ENCODE measurements around the gene PARD3.
"Not testable (repeated sequence)": the region's sequence is repeated elsewhere in the genome, so short reads cannot be mapped to it uniquely, and the experiment has no call there.

Gene PARD3

DNA sequence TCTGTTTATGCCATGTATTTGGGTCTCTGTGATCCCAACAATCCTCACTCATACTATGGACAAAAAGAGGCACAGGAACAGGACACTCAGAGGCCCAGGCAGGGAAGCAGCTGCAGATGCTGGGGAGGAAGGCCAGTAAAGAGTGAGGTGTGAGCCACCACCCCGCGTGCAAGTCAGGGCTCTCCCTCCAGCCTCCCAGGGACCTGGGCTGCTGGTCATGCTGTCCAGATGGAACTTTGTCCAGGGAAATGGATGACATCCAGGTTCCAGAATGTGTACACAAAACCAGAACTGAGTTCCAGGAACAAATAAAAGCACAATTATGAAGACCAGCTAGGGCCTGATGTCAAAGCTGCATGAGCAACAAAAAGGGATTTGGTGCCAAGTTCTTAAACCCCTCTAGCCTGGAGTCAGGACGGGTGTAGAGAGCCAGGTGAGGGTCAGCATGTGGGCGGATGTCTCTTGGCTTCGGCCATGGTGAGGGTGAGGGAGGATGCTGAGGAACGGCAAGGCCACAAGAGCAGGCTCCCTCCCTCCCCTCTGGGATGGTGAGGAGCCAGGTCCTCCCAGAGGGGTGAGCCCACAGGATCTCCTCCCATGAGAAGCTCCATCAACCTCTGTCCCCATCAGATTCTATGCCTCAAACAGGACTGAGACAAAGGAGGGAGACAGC is 739.7 kb downstream of the PARD3 start:
- Histone ChIP-seq H3K27me3 (replicated peaks; ENCODE audit: control insufficient read depth, insufficient read depth, low read length) (no peaks in the 10 kb centered on the region), H3K4me3 (replicated peaks; ENCODE audit: low read depth, low read length) (no peak overlapping the region), H3K36me3 (ENCODE audit: control insufficient read depth, insufficient read depth, low read length) (no peaks in the 10 kb centered on the region)
- DNase-seq (ENCODE audit: extremely low read depth, insufficient read length), result no peak
- TF ChIP-seq, protein P1, sequence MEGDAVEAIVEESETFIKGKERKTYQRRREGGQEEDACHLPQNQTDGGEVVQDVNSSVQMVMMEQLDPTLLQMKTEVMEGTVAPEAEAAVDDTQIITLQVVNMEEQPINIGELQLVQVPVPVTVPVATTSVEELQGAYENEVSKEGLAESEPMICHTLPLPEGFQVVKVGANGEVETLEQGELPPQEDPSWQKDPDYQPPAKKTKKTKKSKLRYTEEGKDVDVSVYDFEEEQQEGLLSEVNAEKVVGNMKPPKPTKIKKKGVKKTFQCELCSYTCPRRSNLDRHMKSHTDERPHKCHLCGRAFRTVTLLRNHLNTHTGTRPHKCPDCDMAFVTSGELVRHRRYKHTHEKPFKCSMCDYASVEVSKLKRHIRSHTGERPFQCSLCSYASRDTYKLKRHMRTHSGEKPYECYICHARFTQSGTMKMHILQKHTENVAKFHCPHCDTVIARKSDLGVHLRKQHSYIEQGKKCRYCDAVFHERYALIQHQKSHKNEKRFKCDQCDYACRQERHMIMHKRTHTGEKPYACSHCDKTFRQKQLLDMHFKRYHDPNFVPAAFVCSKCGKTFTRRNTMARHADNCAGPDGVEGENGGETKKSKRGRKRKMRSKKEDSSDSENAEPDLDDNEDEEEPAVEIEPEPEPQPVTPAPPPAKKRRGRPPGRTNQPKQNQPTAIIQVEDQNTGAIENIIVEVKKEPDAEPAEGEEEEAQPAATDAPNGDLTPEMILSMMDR (IDR thresholded peaks at IDR 0.05; ENCODE audit: insufficient read depth, low read length, poor library complexity, severe bottlenecking), result no peak

DNA sequence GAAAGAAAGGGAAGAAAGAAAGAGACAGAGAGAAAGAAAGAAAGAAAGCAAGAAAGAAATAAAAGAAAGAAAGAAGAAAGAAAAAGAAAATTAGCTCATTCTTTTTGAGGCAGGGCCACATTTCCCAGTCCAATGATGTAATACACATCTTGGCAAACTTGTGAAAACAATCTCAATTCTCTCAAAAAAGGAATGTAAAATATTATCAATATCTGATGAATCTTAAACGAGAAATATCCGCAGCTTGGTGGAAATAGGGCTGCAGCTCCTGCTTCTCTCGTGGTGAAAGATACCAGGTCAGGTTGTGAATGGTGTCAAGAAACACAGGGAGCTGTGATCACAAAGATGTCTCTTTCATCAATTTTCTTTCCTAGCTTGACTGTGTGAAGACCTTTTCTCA is 741.0 kb downstream of the PARD3 start:
- TF ChIP-seq, protein P1 (IDR thresholded peaks at IDR 0.05; ENCODE audit: insufficient read depth, low read length, poor library complexity, severe bottlenecking), result no peak
- H3K27me3 ChIP-seq (replicated peaks; ENCODE audit: control insufficient read depth, insufficient read depth, low read length), result no peaks in the 10 kb centered on the region
- no peak overlapping the region for H3K4me3 ChIP-seq (replicated peaks; ENCODE audit: low read depth, low read length)
- no peaks in the 10 kb centered on the region for H3K36me3 ChIP-seq (ENCODE audit: control insufficient read depth, insufficient read depth, low read length)
- no peak for DNase-seq (ENCODE audit: extremely low read depth, insufficient read length)

DNA sequence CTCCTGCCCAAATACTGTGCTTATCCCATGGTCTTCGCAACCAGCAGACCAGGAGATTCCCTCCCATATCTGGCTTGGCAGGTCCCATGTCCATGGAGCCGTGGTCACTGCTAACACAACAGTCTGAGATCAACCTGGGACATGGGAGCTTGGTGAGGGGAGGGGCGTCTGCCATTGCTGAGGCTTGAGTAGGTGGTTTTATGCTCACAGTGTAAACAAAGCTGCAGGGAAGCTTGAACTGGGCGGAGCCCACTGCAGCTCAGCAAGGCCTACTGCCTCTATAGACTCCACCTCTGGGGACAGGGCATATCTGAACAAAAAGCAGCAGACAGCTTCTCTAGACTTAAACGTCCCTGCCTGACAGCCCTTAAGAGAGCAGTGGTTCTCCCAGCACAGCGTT is 747.4 kb downstream of the PARD3 start:
- not testable (repeated sequence) for H3K4me3 ChIP-seq (replicated peaks; ENCODE audit: low read depth, low read length); H3K27me3 ChIP-seq (replicated peaks; ENCODE audit: control insufficient read depth, insufficient read depth, low read length); DNase-seq (ENCODE audit: extremely low read depth, insufficient read length); H3K36me3 ChIP-seq (ENCODE audit: control insufficient read depth, insufficient read depth, low read length)

DNA sequence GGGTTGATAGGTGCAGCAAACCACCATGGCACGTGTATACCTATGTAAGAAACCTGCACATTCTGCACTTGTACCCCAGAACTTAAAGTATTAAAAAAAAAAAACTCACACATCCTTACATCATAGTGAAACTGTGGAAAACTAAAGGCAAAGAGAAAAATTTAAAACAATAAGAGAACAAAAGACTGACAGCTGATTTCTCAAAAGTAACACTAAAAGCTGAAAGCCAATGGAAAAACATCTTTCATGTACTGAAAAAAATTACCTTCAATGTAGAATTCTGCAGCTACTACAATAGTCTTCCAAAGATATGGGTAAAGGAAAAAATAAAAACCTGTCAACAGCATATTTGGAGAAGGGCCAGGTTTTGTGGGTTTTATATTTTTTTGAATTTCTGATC is 751.5 kb downstream of the PARD3 start:
- DNase-seq (ENCODE audit: extremely low read depth, insufficient read length), result no peak
- Histone ChIP-seq H3K27me3 (replicated peaks; ENCODE audit: control insufficient read depth, insufficient read depth, low read length) (no peaks in the 10 kb centered on the region), H3K4me3 (replicated peaks; ENCODE audit: low read depth, low read length) (no peak overlapping the region), H3K36me3 (ENCODE audit: control insufficient read depth, insufficient read depth, low read length) (no peaks in the 10 kb centered on the region)
- TF ChIP-seq, protein P1 (IDR thresholded peaks at IDR 0.05; ENCODE audit: insufficient read depth, low read length, poor library complexity, severe bottlenecking), result no peak

DNA sequence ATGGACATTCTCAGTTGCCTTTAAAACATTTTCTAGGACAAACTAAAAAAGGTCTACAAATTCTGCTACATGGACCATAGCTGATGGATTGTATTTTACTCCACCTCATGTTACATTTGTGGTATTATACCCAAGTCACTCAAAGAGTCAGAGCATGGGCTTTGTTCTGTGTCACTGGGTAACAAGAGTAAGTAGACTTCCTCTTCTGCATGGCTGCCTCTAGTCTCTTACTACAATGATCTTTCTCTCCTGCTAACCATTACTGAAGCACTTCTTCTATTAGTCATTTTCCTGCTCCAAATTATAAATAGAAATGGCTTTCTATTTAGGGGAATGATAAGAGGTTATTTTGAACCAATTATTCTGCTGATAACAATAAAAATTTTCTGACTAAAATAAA is 753.3 kb downstream of the PARD3 start:
- H3K36me3 ChIP-seq (ENCODE audit: control insufficient read depth, insufficient read depth, low read length), result no peaks in the 10 kb centered on the region
- no peak for DNase-seq (ENCODE audit: extremely low read depth, insufficient read length)
- H3K27me3 ChIP-seq (replicated peaks; ENCODE audit: control insufficient read depth, insufficient read depth, low read length), result no peaks in the 10 kb centered on the region
- TF ChIP-seq, protein P1 (IDR thresholded peaks at IDR 0.05; ENCODE audit: insufficient read depth, low read length, poor library complexity, severe bottlenecking), result no peak
- H3K4me3 ChIP-seq (replicated peaks; ENCODE audit: low read depth, low read length), result no peak overlapping the region

Measured in GM06990 (cell line).